ENCODE results near the gene DHRS7B.

Gene DHRS7B

GRCh38 chr17:21167303-21167702 is 40.5 kb downstream of the DHRS7B start:
- in situ Hi-C loops (cut with HindIII; ENCODE audit: low pct_unique_long_range_greater_than_20kb, low sequenced_read_pairs) = no loop called here
- no peak for TF ChIP-seq JUND (IDR thresholded peaks at IDR 0.05; ENCODE audit: low read depth)
- DNase-seq (ENCODE audit: low read depth in 1 of 2, low spot score in 1 of 2) = no peak

DNA sequence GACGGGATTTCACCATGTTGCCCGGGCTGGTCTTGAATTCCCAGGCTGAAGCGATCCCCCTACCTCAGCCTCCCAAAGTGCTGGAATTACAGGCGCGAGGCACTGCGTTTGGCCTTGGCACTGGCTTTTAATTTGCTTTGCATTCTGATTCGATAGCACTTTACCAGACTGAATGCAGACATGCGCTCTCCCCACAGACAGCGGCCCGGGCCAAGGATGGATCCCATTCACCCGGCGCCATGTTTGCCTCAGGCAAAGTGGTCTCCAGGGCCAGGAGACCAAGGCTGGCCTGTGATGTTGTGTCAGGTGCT is 41.7 kb downstream of the DHRS7B start:
- TF ChIP-seq JUND (IDR thresholded peaks at IDR 0.05; ENCODE audit: low read depth) = no peak
- in situ Hi-C loops (cut with HindIII; ENCODE audit: low pct_unique_long_range_greater_than_20kb, low sequenced_read_pairs) = no loop called here
- no peak for DNase-seq (ENCODE audit: low read depth in 1 of 2, low spot score in 1 of 2)

GRCh38 chr17:21169496-21169895 is 42.7 kb downstream of the DHRS7B start:
- no peak for DNase-seq (ENCODE audit: low read depth in 1 of 2, low spot score in 1 of 2)
- in situ Hi-C loops (cut with HindIII; ENCODE audit: low pct_unique_long_range_greater_than_20kb, low sequenced_read_pairs) = no loop called here

DNA sequence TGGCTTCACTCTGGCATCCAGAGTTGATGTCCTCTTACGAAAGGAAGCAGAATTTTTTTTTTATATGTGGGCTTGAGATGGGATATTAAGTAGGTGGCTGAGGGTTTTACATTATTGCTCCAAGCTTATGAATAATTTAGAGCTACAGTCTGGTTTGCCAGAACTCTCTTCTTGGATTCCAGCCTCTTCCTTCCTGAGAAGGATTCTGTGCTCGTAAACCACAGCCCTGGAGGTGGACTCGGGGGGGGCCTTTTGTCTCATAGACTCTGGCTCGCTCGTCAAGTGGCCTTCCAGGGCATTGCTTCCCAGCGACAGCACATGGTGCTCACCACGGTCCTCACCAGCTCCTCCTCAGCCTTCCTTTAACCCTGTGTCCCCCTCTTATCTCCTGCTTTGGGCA is 44.0 kb downstream of the DHRS7B start:
- in situ Hi-C loops (cut with HindIII; ENCODE audit: low pct_unique_long_range_greater_than_20kb, low sequenced_read_pairs) = no loop called here
- DNase-seq (ENCODE audit: low read depth in 1 of 2, low spot score in 1 of 2) = no peak
- TF ChIP-seq JUND (IDR thresholded peaks at IDR 0.05; ENCODE audit: low read depth) = no peak

More at GRCh38 chr17:21169496-21169895, 42.7 kb downstream of the DHRS7B start:
- TF ChIP-seq JUND (IDR thresholded peaks at IDR 0.05; ENCODE audit: low read depth) = no peak

GRCh38 chr17:21171309-21171922 is 44.7 kb downstream of the DHRS7B start:
- in situ Hi-C loops (cut with HindIII; ENCODE audit: low pct_unique_long_range_greater_than_20kb, low sequenced_read_pairs) = no loop called here
- no peak for TF ChIP-seq JUND (IDR thresholded peaks at IDR 0.05; ENCODE audit: low read depth)
- no peak for DNase-seq (ENCODE audit: low read depth in 1 of 2, low spot score in 1 of 2)

DNA sequence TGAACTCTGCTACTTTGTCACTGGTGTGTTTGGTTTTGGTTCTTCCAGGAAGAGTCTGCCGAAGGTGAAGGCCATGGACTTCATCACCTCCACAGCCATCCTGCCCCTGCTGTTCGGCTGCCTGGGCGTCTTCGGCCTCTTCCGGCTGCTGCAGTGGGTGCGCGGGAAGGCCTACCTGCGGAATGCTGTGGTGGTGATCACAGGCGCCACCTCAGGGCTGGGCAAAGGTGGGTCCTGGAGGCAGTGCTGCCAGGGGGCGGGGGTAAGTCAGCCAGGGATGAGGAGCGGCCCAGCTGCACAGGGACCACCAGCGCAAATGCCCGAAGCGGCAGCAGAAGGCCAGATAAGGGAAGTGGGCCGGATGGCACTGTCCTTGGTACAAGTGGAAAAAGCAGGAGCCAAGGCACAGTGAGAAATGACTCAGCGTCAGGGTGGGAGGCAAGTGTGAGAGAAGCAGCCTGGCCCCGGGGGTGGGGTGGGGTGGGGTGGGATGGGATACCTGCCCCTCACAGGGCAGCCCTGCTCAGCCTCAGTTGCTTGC is 45.3 kb downstream of the DHRS7B start:
- no peak for DNase-seq (ENCODE audit: low read depth in 1 of 2, low spot score in 1 of 2)
- no peak for TF ChIP-seq JUND (IDR thresholded peaks at IDR 0.05; ENCODE audit: low read depth)
- in situ Hi-C loops (cut with HindIII; ENCODE audit: low pct_unique_long_range_greater_than_20kb, low sequenced_read_pairs) = no loop called here

GRCh38 chr17:21172846-21173245 is 46.1 kb downstream of the DHRS7B start:
- in situ Hi-C loops (cut with HindIII; ENCODE audit: low pct_unique_long_range_greater_than_20kb, low sequenced_read_pairs) = no loop called here
- DNase-seq (ENCODE audit: low read depth in 1 of 2, low spot score in 1 of 2) = no peak
- no peak for TF ChIP-seq JUND (IDR thresholded peaks at IDR 0.05; ENCODE audit: low read depth)

DNA sequence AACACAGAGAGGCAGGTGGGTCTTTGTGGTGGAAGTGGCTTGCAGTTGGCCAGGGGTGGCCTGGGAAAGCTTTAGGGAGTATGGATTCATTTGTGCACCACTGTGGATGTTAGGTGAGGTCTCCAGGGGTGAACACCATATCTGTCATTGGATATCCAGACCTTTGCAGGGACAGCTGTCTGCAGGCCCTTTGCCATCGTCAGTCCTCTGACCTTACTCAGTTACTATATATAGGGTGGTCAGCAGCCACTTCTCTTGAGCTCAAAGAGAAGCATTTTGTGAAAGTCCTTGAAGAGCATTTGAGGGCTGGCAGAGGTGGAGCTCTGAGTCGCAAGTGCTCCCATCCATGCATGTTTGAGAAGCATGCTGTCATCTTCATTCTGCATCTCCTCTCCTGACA is 46.8 kb downstream of the DHRS7B start:
- no peak for TF ChIP-seq JUND (IDR thresholded peaks at IDR 0.05; ENCODE audit: low read depth)
- DNase-seq (ENCODE audit: low read depth in 1 of 2, low spot score in 1 of 2) = no peak
- in situ Hi-C loops (cut with HindIII; ENCODE audit: low pct_unique_long_range_greater_than_20kb, low sequenced_read_pairs) = no loop called here

DNA sequence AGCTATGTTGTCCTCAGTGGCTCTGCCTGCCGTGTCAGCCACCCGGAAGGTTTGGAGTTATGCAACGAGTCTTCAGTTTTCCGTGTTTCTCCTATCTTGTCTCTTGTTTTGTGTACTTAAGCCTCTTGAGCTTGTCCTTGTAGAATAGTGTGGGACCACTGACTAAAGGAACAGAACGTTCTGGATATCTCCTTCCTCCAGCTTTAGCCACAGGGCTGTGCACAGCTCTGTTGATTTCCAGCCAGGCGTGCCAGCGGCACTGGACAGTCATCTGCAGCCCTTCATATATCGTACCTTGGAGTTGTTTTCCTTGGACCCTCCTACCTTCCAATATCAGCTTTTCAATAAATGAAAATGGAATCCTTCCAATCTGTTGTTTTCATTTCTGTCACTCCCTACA is 47.4 kb downstream of the DHRS7B start:
- TF ChIP-seq JUND (IDR thresholded peaks at IDR 0.05; ENCODE audit: low read depth) = no peak
- in situ Hi-C loops (cut with HindIII; ENCODE audit: low pct_unique_long_range_greater_than_20kb, low sequenced_read_pairs) = no loop called here
- no peak for DNase-seq (ENCODE audit: low read depth in 1 of 2, low spot score in 1 of 2)

DNA sequence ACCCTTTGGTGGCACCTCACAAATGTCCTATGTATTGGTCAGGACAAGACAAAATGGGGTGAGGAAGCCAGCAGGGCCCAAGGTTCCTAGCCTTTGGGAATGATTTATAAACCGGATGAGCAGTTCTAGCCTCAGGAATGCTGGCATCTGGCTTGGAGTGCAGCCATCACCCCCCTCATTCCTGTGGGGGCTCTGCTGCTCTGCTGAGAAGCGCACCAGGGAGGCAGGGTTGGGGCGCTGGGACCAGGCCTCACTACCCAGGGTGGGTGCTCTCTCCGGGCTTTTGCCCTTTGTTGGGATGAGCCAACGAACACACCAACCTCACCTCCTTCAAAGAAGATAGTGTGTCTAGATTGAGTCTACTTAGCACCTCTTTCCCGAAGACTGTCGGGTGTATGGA is 47.9 kb downstream of the DHRS7B start:
- in situ Hi-C loops (cut with HindIII; ENCODE audit: low pct_unique_long_range_greater_than_20kb, low sequenced_read_pairs) = no loop called here
- no peak for DNase-seq (ENCODE audit: low read depth in 1 of 2, low spot score in 1 of 2)
- no peak for TF ChIP-seq JUND (IDR thresholded peaks at IDR 0.05; ENCODE audit: low read depth)

- in situ Hi-C loops (cut with HindIII; ENCODE audit: low pct_unique_long_range_greater_than_20kb, low sequenced_read_pairs) = no loop called here
- no peak for DNase-seq (ENCODE audit: low read depth in 1 of 2, low spot score in 1 of 2)
- TF ChIP-seq JUND (IDR thresholded peaks at IDR 0.05; ENCODE audit: low read depth) = no peak
These were observed 50.1 kb downstream of the DHRS7B start for GRCh38 chr17:21176773-21177395.

DNA sequence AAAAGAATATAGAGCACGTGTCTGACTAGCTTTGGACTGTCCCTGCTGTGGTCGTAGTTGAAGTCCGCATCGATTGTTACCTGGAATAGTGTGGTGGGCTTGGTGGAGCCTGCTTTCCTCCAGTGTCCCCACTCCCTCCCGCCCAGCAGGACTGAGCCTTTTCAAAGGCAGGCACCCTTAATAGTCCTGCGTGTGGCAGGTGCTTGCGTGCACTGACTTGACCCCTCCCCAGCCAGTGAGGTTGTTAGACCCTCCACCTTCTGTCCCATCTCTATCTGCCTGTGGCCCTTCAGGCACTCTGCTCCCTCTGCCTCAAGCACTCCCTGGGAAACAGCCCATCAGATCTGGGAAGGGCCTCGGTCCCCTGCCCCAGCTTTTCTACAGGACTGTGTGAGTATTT is 50.6 kb downstream of the DHRS7B start:
- DNase-seq (ENCODE audit: low read depth in 1 of 2, low spot score in 1 of 2) = no peak
- no peak for TF ChIP-seq JUND (IDR thresholded peaks at IDR 0.05; ENCODE audit: low read depth)
- in situ Hi-C loops (cut with HindIII; ENCODE audit: low pct_unique_long_range_greater_than_20kb, low sequenced_read_pairs) = no loop called here

DNA sequence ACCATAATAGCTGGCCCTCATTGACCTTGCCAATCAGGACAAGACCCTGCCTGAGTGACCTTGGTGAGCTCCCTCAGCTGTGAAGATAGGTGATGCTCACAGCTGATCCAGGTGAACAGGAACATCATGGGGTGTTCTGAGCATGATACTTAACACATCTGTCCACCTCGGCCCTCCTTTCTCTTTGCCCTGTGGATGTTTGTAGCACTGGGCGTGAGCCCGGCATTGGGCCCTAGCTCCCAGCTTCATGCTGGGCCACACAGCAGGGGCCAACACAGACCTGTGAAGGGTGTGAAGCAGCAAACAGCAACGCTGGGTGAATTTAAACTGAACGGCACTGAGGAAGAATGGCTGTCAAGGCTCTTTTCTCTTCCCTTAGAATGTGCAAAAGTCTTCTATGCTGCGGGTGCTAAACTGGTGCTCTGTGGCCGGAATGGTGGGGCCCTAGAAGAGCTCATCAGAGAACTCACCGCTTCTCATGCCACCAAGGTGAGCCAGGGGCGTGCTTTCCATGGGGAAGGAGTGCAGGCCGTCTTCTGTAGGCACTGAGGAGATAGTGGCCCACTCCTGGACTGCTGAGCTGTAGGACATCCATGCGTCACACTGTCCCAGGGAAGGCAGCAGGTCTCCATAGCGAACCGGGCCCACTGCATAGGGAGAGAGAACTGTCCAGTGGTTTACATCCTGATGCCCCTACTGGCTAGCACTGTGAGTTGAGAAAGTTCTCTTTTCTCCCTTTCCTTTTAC is 51.3 kb downstream of the DHRS7B start:
- no peak for DNase-seq (ENCODE audit: low read depth in 1 of 2, low spot score in 1 of 2)
- in situ Hi-C loops (cut with HindIII; ENCODE audit: low pct_unique_long_range_greater_than_20kb, low sequenced_read_pairs) = no loop called here
- no peak for TF ChIP-seq JUND (IDR thresholded peaks at IDR 0.05; ENCODE audit: low read depth)

Data from T47D (cell line).